Colonic mucosa (tissue), 4 donors: ENCODE measurements around the gene ZACN. TPM values are rescaled to one million over a fixed set of nuclear protein-coding genes. Genes with fewer than 3 reads are reported as not detected.

ENCODE experiments used
- DNase-seq: peaks from one replicate; pipeline ENCODE4 v3.0.0-alpha.2; 2020
- H3K27ac ChIP-seq: fragments of 200-600 bp; one replicate; pipeline ENCODE4 v1.8.0; 2021
- H3K27me3 ChIP-seq: fragments of 200-600 bp; one replicate; pipeline ENCODE4 v1.8.0; 2021
- H3K36me3 ChIP-seq: fragments of 200-600 bp; one replicate; pipeline ENCODE4 v1.8.0; 2021
- H3K4me1 ChIP-seq: fragments of 200-600 bp; one replicate; pipeline ENCODE4 v1.8.0; 2021; ENCODE audit warnings: mild to moderate bottlenecking
- H3K4me3 ChIP-seq: fragments of 200-600 bp; one replicate; pipeline ENCODE4 v1.8.0; 2021
- H3K9ac ChIP-seq, 2 donors: one replicate each; pipeline ENCODE4 v1.7.0; 2013; ENCODE audit warnings: control low read depth in 2 of 2, low read depth in 2 of 2, low read length in 2 of 2
- H3K9me3 ChIP-seq: fragments of 200-600 bp; one replicate; pipeline ENCODE4 v1.8.0; 2021
- CTCF ChIP-seq: fragments of 200-600 bp; IDR thresholded peaks from one replicate; pipeline ENCODE4 v1.8.0; 2022; ENCODE audit warnings: antibody characterized with exemption, mild to moderate bottlenecking
- intact Hi-C: fragments of 100-400 bp; cut with DNase I; formaldehyde crosslinking; loops from one replicate; pipeline ENCODE4 v1.14.1; 2022
- total RNA-seq, 2 donors: library from RNA; stranded (reverse); fragmentation: NEBNext Ultra II Directional in 1 of 2; extraction: Animal tissue kit (Norgen Biotek cat#: 25700) in 1 of 2; gene quantifications; one replicate each; pipeline ENCODE4 v1.2.1, GENCODE V29; 2021
- donor health status: healthy.
- donor health status: DM: no; HTN: no; CAD: no.
- donor health status: DM: no; HTN: no; CAD: no.

ZACN gene
- total RNA-seq, 2 donors from 2014 or later: not detected

GRCh38 chr17:76081295-76082210, 2.6 kb downstream of the ZACN start:
- no peak overlapping the region for H3K27ac ChIP-seq
- no peak overlapping the region for H3K9ac ChIP-seq
- H3K4me3 ChIP-seq: no peak overlapping the region
- TF ChIP-seq CTCF: no peak
- peaks cover 31% of the 10 kb centered on the region for H3K27me3 ChIP-seq
- no peaks in the 10 kb centered on the region for H3K9me3 ChIP-seq
- peaks cover 7% of the 10 kb centered on the region for H3K4me1 ChIP-seq
- no peak for DNase-seq
- intact Hi-C loops: no loop called here
- H3K36me3 ChIP-seq: peaks cover 11% of the 10 kb centered on the region

DNA sequence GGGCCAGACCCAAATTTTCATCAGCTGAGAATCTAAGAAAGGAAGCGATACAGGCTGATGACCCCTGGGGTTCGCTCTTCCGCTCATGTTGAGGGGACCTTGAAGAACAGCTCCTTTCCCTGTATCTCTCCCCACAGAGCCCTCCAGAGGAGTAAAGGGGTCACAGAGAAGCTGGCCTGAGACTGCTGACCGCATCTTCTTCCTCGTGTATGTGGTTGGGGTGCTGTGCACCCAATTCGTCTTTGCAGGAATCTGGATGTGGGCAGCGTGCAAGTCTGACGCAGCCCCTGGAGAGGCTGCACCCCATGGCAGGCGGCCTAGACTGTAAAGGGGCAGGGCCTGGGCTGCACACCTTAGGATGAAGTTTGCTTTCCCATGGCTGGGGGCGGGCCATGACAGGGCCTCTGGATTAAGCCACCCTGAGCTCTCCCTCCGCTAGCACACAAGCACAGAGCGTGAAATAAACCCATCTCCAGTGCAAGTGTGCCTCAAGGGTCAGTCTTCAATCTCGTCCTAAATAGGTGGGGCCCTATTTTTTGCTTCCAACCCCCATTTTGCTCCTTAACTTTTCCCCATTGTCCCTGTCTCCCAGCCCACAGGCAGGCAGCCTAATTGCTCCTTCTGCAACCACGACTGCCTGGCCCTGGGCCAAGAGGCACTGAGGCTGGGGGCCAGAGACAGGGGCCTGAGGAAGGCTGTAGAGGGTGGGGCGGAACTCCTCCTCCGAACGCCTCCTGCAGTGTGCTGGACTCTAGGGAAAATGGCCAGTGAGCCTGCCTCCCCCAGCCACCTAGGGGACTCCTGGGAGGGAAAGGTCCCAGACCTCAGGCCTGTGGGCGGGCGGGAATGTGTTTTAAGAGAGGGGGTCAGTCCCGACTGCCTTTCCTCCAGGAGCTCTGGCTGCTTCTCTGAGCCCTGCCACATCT, 3.6 kb downstream of the ZACN start:
- Histone ChIP-seq H3K4me1 (no peaks in the 10 kb centered on the region), H3K27me3 (peaks cover 21% of the 10 kb centered on the region), H3K36me3 (peaks cover 14% of the 10 kb centered on the region), H3K9me3 (no peaks in the 10 kb centered on the region), H3K9ac (no peak overlapping the region), H3K27ac (no peak overlapping the region), H3K4me3 (no peak overlapping the region)
- intact Hi-C loops: no loop called here
- TF ChIP-seq CTCF: no peak
- no peak for DNase-seq

DNA sequence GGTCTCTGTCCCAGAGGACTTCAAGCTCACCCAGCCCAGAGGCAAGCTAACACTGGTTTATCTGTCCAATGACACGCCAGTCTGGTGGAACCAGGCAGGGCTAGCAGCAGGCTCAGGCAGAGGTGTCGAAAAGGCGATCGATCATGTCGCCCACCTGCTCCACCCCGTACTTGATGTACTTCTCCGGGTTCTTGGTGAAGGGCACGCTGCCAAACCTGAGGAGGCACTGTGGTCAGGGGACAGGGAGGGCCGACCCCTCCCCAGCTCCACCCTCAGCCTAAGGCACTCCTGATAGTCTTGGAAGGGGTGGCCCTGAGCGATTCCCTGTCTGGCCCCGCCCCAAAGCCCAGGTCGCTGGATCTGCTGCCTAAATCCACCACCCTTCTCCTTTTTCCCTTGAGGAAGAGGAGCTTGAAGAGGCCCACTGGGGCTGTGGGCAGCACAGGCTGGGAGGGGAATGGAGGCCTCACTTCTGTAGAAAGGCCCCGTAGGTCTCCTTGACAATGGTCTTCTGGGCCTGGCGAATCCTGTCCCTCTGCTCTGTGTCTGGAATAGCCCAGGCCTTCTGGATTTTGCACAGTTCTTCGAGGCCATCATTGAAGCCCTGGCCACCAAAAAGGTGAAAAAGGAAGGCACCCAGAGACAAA, 4.7 kb downstream of the ZACN start:
- no peak overlapping the region for H3K4me3 ChIP-seq
- no peak overlapping the region for H3K9ac ChIP-seq
- no peak for TF ChIP-seq CTCF
- H3K9me3 ChIP-seq: no peaks in the 10 kb centered on the region
- H3K36me3 ChIP-seq: peaks cover 16% of the 10 kb centered on the region
- peaks cover 15% of the 10 kb centered on the region for H3K27me3 ChIP-seq
- no peaks in the 10 kb centered on the region for H3K4me1 ChIP-seq
- DNase-seq: no peak
- H3K27ac ChIP-seq: no peak overlapping the region
- intact Hi-C loops: no loop called here

- intact Hi-C loops: no loop called here
- Histone ChIP-seq H3K9me3 (no peaks in the 10 kb centered on the region), H3K4me3 (no peak overlapping the region), H3K4me1 (no peaks in the 10 kb centered on the region), H3K27ac (no peak overlapping the region), H3K27me3 (no peaks in the 10 kb centered on the region), H3K9ac (no peak overlapping the region), H3K36me3 (peaks cover 20% of the 10 kb centered on the region)
- no peak for DNase-seq
- no peak for TF ChIP-seq CTCF
Observed at GRCh38 chr17:76085066-76085730, 6.2 kb downstream of the ZACN start.
